Endothelial cell of hepatic sinusoid (primary cell): ENCODE results near the gene PARD3B.

Experiments used
- in situ Hi-C: cut with HindIII; loops from 2 replicates; pipeline ENCODE4 v1.10.0; 2017; ENCODE audit warnings: low sequenced_read_pairs

The PARD3B gene

DNA sequence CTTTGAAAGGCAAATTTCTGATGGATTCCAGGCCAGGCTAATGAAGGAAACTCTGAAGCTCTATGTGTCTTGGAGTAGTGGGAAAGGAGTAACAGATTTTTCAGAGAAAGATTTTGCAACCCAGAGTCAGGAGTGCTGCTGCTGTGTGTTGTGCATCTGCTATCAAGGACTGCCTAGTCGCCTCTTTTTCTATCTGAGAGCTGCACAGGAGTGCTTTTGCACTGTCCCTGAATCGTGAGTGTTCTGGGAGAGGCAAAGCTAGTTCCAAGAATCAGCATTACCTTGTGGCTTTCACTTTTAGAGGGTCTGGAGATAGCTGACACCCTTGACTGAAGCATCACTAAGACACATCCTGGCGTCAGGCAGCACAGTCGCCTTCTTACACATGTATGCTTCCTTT is 336.4 kb downstream of the PARD3B start:
- in situ Hi-C loops: no loop called here

DNA sequence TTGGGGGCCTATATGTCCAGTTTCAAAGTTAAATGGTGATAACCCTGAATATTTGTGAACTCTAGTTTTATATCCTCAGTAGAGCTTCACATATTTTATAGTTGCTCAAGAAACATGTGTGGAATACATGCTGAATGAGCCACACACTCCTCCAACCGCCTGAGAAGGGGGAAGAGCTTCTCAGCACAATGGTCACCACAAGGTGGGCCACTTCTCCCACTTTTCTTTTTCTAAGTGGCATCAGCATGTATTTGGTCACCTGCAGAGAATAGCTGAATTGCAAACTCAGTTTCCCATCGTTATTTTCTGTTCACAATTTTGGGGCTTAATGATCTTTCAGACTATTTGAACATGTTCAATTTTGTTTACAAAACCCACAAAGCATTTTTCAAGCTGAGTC is 340.5 kb downstream of the PARD3B start:
- in situ Hi-C loops: no loop called here

- in situ Hi-C loops: no loop called here
These were observed 341.4 kb downstream of the PARD3B start for GRCh38 chr2:204886713-204887112.

- in situ Hi-C loops: no loop called here
These were observed 342.9 kb downstream of the PARD3B start for GRCh38 chr2:204888222-204888621.

DNA sequence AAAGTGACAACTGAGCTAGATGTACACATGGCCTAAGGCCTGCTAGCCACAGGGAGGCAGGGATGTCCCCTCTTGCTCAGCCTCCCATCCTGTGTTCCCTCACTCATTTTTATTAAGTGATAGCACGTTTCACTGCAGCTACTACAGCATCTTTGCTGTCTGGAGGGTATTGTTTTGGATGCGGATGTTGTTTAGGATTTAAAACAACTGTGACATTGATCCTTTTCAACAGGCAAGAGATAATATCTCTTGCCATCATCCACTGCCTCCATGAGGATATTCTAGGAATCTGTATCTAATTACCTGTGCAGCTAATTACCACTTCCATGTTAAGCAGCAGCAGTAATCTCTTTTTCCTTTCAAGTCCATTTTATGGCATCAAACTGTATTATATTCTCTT is 345.4 kb downstream of the PARD3B start:
- in situ Hi-C loops: no loop called here

DNA sequence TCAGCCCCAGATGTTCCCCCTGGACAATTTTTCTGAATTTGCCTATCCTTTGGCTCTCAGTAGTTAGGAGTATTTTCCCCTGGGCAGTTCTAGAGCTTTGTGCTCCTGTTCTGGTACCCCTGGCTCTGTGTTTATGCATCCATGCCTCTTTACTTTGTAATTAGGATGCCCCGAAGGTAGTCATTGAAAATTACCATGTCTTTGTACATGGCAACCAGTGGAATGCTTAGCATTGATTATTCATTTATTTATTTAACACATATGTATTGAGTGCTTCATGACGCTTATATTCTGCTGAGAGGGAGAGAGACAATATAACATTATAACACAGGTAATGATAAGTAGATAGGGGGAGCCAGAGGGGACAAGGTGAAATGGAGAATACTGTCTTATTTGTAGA is 346.5 kb downstream of the PARD3B start:
- in situ Hi-C loops: no loop called here

DNA sequence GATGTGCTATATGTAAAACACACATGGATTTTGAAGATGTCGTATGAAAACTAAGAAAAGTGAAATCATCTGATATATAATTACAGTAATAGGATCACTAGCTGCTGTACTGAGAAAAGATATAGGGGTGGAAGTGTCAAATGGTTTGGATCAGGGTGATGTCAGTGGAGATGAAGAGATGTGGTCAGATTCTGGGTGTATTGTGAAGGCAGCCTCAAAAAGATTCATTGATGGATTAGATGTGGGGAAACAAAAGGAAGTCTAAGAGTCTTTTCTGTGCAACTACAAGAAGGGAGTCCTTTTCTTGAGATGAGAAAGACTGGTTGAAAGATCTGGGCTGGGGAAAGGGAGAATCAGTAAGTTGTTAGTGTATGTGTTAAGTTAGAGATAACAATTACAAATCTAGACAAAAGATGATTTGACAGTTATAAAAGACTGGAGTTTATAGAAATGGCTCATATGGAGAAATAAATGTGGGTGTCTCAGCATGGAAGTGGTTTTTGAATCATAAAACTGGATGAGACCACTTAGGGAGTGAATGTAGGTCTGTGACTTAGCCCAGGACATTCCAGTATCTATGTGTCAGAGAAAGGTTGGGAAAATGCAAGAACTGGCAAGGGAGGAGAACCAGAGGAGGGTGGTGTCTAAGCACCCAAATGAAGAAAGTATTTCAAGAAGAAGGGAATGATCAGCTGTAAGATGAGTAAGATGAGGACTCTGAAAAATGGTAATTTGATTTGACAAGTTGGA is 347.4 kb downstream of the PARD3B start:
- in situ Hi-C loops: no loop called here

DNA sequence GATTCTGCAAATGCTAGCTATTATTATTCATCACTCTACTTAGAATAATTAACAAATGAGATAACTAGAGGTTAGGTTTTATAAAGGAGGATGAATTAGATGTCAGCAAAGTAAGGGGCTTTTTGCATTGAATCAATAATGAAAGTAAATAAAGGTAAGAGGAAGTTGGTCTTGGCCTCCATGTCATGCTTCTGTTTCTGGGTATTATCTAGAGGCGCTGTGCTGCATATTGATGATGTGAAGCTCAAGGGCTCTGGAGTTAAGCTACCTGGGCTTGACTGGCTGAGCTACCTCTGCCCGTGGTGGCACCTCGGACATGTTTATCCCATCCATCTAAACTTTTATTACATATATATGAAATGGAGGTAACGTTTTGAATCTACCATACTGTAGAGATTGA is 350.9 kb downstream of the PARD3B start:
- in situ Hi-C loops: no loop called here

DNA sequence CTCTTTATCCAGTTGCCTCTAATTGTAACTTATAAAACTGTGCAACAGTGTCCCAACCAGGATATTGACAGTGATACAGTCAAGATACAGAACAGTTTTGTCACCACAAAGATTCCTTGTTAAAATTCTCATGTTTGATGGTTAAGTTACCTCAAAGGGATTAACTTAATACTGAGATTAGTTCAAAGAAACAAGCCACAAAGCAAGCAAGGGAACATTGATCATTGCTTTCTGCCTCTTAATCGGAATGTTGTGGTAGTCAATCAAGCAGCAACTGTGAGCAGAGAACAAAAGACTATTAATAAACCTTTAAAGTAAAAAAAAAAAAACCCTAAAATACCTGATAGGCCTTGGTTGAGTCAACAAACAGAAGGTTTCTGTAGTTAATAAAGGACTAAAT is 352.3 kb downstream of the PARD3B start:
- in situ Hi-C loops: no loop called here

DNA sequence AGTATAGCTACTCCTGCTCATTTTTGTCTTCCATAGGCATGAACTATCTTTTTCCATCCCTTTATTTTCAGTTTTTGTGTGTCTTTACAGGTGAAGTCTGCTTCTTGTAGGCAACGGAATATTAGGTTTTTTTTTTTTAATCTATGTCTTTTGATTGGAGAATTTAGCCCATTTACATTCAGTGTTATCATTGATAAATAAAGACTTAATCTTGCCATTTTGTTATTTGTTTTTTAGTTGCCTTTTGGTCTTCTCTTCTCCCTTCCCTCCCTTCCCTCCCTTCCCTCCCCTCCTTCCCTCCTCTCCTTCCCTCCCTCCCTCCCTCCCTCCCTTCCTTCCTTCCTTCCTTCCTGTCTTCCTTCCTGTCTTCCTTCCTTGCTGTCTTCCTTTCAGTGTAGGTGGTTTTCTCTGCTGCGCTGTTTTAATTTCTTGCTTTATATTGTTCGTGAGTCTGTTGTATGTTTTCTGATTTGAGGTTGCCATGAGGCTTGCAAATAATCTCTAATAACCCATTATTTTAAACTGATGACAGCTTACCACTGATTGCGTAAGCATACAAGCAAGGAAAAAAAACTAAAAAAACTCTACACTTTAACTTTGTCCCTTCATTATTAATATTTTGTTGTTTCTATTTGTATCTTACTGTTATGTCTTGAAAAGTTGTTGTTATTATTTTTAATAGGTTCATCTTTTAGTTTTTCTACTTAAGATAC is 353.8 kb downstream of the PARD3B start:
- in situ Hi-C loops: no loop called here

GRCh38 chr2:204899983-204900382 is 354.7 kb downstream of the PARD3B start:
- in situ Hi-C loops: no loop called here

DNA sequence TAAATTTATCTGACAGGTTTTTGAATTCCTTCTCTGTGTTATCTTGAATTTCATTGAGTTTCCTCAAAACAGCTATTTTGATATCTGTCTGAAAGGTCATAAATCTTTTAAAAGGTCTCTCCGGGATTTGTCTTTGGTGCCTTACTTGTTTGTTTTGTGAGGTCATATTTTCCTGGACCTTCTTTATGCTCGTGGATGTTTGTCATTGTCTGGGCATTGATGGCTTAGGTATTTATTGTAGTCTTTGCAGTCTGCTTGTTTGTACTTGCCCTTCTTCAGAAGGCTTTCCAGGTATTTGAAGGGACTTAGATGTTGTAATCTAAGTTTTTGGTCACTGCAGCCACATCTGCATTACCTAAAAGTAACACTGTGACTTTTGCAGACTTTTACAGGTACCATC is 355.2 kb downstream of the PARD3B start:
- in situ Hi-C loops: no loop called here

GRCh38 chr2:204900910-204901309 is 355.6 kb downstream of the PARD3B start:
- in situ Hi-C loops: no loop called here

DNA sequence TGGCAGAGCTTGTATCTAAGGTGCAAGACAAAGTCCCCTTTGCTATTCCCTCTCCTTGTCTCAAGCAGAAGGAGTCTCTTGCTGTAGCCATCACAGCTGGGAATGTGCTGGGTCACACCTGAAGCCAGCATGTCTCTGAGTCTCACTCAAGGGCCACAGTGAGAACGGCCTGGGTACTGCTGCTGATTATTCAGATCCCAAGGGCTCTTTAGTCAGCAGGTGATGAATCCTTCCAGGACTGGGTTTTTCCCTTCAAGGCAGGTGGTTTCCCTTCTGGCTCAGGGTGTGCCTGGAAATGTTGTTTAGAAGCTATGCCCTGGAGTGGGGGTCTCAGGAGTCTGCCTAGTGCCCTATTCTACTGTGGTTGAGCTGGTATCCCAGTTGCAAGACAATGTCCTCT is 356.3 kb downstream of the PARD3B start:
- in situ Hi-C loops: no loop called here

- in situ Hi-C loops: loop anchor here (5.0 kb wide), 1 partner anchor 57 kb away; no protein-coding TSS in a partner anchor
These were observed 364.5 kb downstream of the PARD3B start for GRCh38 chr2:204909791-204910190.

DNA sequence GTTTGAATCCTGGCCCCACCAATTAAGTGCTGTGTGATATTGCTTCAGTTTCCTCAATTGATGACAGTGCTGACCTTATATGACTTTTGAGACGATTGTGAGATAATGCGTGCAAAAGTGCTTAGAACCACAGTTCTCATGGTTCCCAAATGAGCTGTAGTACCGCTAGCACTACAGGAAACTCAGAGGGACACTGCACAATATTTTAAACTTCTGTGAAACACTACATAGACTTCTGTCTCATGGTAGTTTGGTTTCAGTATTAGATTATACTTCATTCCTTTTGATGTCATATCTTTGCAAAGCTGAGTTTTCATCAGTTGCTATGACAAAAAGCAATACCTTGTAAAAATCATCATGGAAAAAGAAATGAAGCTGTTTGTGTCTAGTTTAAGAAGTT is 368.0 kb downstream of the PARD3B start:
- in situ Hi-C loops: loop anchor here (5.0 kb wide), 1 partner anchor 61 kb away; no protein-coding TSS in a partner anchor

DNA sequence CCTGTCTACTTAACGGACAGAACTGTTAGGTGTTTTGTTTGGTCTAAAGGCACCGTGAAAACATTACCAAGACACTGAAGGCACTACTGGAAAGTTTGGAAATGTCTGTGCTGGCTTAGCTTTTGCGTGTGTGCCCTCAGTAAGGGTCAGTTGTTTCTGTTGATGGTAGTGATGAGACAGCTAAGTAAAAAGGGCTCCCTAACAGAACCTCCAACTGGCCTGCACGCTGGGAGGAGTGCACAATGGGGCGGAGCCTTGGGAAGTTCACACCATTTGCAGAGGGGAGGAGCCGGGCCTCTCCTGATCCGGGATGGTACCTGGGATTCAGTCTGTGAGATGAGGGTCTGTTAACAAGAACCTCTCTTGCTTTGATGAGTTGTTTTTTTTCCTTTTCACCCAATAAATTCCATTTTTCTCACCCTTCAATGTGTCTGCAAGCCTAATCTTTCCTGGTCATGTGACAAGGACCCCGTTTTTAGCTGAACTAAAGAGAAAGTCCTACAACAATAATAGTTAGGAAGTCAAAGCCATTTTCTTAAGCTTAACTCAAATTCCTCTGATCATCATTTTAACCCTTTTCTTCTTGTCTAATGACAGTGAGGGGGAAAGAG is 368.7 kb downstream of the PARD3B start:
- in situ Hi-C loops: loop anchor here (5.0 kb wide), 1 partner anchor 62 kb away; no protein-coding TSS in a partner anchor

DNA sequence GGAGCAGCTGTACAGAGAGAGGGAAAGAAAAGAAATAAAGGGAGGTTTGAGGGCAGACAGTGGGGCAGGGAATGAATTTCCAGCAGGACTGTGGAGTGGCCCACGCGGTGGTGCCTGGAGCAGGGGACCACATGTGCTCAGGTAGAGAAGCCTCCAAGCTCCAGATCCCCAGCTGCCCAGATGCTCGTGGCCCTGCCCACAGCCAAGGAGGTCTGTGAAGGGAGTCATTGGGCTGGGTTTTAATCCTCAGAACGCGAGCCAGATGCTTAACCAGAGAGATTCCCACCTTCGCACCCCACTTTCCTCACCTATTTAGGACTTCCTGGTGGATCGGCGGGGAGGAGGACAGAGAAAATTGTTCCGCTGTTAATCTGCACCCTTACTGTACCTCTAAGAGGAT is 369.4 kb downstream of the PARD3B start:
- in situ Hi-C loops: loop anchor here (5.0 kb wide), 1 partner anchor 62 kb away; no protein-coding TSS in a partner anchor

- in situ Hi-C loops: no loop called here
These were observed 371.9 kb downstream of the PARD3B start for GRCh38 chr2:204917089-204917701.

- in situ Hi-C loops: no loop called here
These were observed 375.5 kb downstream of the PARD3B start for GRCh38 chr2:204920776-204921175.

- in situ Hi-C loops: no loop called here
These were observed 378.7 kb downstream of the PARD3B start for GRCh38 chr2:204923957-204924356.
